Bone marrow (tissue), 2 donors: Measurements from ENCODE around the gene NPAS3.

Experiments used
- DNase-seq, 2 donors: peaks; one replicate each; lab custom pipeline; 2025; lab: John Stamatoyannopoulos, UW

Gene NPAS3

GRCh38 chr14:33480887-33481184 is 542.2 kb downstream of the NPAS3 start:
- no peak for DNase-seq

- no peak for DNase-seq
These were observed 544.4 kb downstream of the NPAS3 start for GRCh38 chr14:33483110-33483509.

- DNase-seq = no peak
These were observed 544.9 kb downstream of the NPAS3 start for GRCh38 chr14:33483541-33483940.

- peak in 1 of 2 donors; percentile 7 for DNase-seq
These were observed 545.6 kb downstream of the NPAS3 start for GRCh38 chr14:33484264-33484663.

GRCh38 chr14:33486332-33486890 is 547.7 kb downstream of the NPAS3 start:
- DNase-seq = no peak

- DNase-seq = no peak
These were observed 549.9 kb downstream of the NPAS3 start for GRCh38 chr14:33488582-33488981.

- DNase-seq = no peak
These were observed 551.9 kb downstream of the NPAS3 start for GRCh38 chr14:33490555-33490954.

- no peak for DNase-seq
These were observed 552.4 kb downstream of the NPAS3 start for GRCh38 chr14:33491112-33491511.

GRCh38 chr14:33492491-33492890 is 553.8 kb downstream of the NPAS3 start:
- DNase-seq = no peak

- no peak for DNase-seq
These were observed 554.6 kb downstream of the NPAS3 start for GRCh38 chr14:33493266-33493665.

GRCh38 chr14:33493990-33494389 is 555.3 kb downstream of the NPAS3 start:
- no peak for DNase-seq

- no peak for DNase-seq
These were observed 561.0 kb downstream of the NPAS3 start for GRCh38 chr14:33499687-33500086.

- no peak for DNase-seq
These were observed 565.8 kb downstream of the NPAS3 start for GRCh38 chr14:33504246-33505099.

- DNase-seq = no peak
These were observed 566.7 kb downstream of the NPAS3 start for GRCh38 chr14:33505266-33505962.

- no peak for DNase-seq
These were observed 567.3 kb downstream of the NPAS3 start for GRCh38 chr14:33505963-33506329.

- no peak for DNase-seq
These were observed 569.7 kb downstream of the NPAS3 start for GRCh38 chr14:33508126-33509062.

GRCh38 chr14:33509454-33509853 is 570.8 kb downstream of the NPAS3 start:
- no peak for DNase-seq

GRCh38 chr14:33510063-33510481 is 571.4 kb downstream of the NPAS3 start:
- DNase-seq = no peak

- DNase-seq = no peak
These were observed 572.3 kb downstream of the NPAS3 start for GRCh38 chr14:33510991-33511390.

- DNase-seq = no peak
These were observed 573.4 kb downstream of the NPAS3 start for GRCh38 chr14:33511851-33512640.

GRCh38 chr14:33515441-33515840 is 576.8 kb downstream of the NPAS3 start:
- DNase-seq = no peak
